GM12878 (cell line): ENCODE results near the gene SLC39A11.

ENCODE experiments used
- POLR2AphosphoS5 ChIP-seq: IDR thresholded peaks from 2 replicates; pipeline ENCODE4 v1.6.1; 2011; ENCODE audit warnings: mild to moderate bottlenecking, low read length, inconsistent platforms
- RAD51 ChIP-seq: fragments of 450-650 bp; IDR thresholded peaks from 2 replicates; pipeline ENCODE4 v1.6.1; 2016; ENCODE audit warnings: moderate library complexity, mild to moderate bottlenecking, inconsistent platforms
- TF ChIP-seq, protein P1 (sequence below), 3 experiments: IDR thresholded peaks in 2 of 3; conservative IDR thresholded peaks in 1 of 3; 2 replicates each; pipeline ENCODE4 v1.5.1; 2011; ENCODE audit warnings: low read depth in 3 of 3, low read length in 3 of 3, mild to moderate bottlenecking in 3 of 3, control low read depth in 2 of 3, moderate library complexity in 2 of 3, inconsistent platforms in 1 of 3, mixed read lengths in 1 of 3; ENCODE audit not compliant: control insufficient read depth in 2 of 3, insufficient read depth in 1 of 3; ENCODE audit errors: extremely low read depth in 1 of 3

- TF ChIP-seq, protein P1, sequence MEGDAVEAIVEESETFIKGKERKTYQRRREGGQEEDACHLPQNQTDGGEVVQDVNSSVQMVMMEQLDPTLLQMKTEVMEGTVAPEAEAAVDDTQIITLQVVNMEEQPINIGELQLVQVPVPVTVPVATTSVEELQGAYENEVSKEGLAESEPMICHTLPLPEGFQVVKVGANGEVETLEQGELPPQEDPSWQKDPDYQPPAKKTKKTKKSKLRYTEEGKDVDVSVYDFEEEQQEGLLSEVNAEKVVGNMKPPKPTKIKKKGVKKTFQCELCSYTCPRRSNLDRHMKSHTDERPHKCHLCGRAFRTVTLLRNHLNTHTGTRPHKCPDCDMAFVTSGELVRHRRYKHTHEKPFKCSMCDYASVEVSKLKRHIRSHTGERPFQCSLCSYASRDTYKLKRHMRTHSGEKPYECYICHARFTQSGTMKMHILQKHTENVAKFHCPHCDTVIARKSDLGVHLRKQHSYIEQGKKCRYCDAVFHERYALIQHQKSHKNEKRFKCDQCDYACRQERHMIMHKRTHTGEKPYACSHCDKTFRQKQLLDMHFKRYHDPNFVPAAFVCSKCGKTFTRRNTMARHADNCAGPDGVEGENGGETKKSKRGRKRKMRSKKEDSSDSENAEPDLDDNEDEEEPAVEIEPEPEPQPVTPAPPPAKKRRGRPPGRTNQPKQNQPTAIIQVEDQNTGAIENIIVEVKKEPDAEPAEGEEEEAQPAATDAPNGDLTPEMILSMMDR (IDR thresholded peaks at IDR 0.05 in 2 of 3, conservative IDR thresholded peaks at IDR 0.05 in 1 of 3; ENCODE audit: control insufficient read depth in 2 of 3, extremely low read depth in 1 of 3, insufficient read depth in 1 of 3, low read depth in 3 of 3, low read length in 3 of 3), result no peak
- TF ChIP-seq RAD51 (no peak), POLR2AphosphoS5 (no peak)
Observed at GRCh38 chr17:72906306-72906705, 186.2 kb downstream of the SLC39A11 start.
